Measurements from ENCODE around the gene HEY2. TPM values are rescaled to one million over a fixed set of nuclear protein-coding genes. Genes with fewer than 3 reads are reported as not detected.
"Not testable (repeated sequence)": the region's sequence is repeated elsewhere in the genome, so short reads cannot be mapped to it uniquely, and the experiment has no call there.

Gene HEY2
- polyA plus RNA-seq, 2 of the 4 experiments (the other 2 are of a cell fraction) = 0.09 TPM; not detected in 1

DNA sequence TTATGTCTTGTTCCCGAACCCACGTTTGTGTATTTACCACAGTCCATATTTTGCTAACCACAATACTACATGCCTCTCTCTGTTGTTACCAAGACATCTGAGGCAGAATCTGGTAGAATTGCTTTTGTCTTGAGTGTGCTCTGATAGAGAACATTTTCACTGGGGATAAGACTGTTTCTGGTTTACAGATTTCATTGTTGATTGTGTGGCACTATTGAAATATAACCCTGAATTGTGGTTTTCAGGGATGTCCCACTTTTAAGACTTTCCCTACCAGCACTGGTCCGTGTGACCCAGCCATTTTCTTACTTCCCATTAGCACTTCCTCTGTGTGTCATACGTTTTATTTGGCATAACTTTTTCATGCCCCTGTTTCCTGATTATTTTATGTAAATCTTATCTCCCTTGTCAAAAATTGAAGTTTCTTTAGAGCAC, 53.5 kb downstream of the HEY2 start:
- 83% methylated on average over 4 of the region's 4 CpGs for WGBS (ENCODE audit: missing lambda C conversion rate)
- FAIRE-seq (no peak), ATAC-seq (no peak), DNase-seq (ENCODE audit: low read depth in 1 of 2, low spot score in 1 of 2) (no peak)
- Histone ChIP-seq H3K4me3 (no peak overlapping the region), H3K27ac (no peak overlapping the region), H3K4me2 (no peak overlapping the region), H3K4me1 (peaks cover 24% of the 10 kb centered on the region; the same call in 1 of the 3 replicates), H3K9me3 (no peaks in the 10 kb centered on the region)
- ChIA-PET CTCF (no interaction called here), POLR2A (no interaction called here)
- no peak for TF ChIP-seq FOXS1 (CRISPR knock-in tag; IDR thresholded peaks at IDR 0.05)
- no peak for TF ChIP-seq MAFK (IDR thresholded peaks at IDR 0.05; ENCODE audit: partially characterized antibody)
- TF ChIP-seq TFCP2L1 (CRISPR knock-in tag; IDR thresholded peaks at IDR 0.05) = no peak

DNA sequence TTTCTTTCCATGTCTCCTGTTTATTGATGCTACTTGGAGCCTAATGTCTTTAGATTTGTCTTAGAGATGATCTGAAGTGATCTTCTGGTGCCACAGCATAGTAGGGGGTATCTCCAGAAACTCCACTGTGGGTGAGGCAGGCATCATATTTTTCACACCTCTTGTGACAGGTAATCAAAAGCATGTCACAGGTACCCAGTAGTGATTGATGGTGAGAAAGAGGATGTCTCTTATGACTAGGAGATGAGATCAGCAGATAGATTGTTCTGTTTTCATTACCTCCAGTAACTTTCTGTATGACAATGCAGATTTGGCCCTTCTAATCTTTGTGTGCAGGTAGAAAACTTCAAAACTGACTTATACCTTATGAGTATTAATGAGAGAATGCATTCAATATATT, 54.8 kb downstream of the HEY2 start:
- Histone ChIP-seq H3K4me2 (no peak overlapping the region), H3K9me3 (no peaks in the 10 kb centered on the region), H3K27ac (no peak overlapping the region), H3K4me3 (no peak overlapping the region), H3K4me1 (peaks cover 14% of the 10 kb centered on the region; the same call in 1 of the 3 replicates)
- TF ChIP-seq EHF (CRISPR knock-in tag; IDR thresholded peaks at IDR 0.05) = no peak
- no peak for TF ChIP-seq CHD2 (IDR thresholded peaks at IDR 0.05; ENCODE audit: low read length, partially characterized antibody)
- no peak for TF ChIP-seq ZNF302 (CRISPR knock-in tag; IDR thresholded peaks at IDR 0.05)
- ChIA-PET CTCF (no interaction called here), POLR2A (no interaction called here)
- no peak for FAIRE-seq
- ATAC-seq = no peak
- DNase-seq (ENCODE audit: low read depth in 1 of 2, low spot score in 1 of 2) = no peak

DNA sequence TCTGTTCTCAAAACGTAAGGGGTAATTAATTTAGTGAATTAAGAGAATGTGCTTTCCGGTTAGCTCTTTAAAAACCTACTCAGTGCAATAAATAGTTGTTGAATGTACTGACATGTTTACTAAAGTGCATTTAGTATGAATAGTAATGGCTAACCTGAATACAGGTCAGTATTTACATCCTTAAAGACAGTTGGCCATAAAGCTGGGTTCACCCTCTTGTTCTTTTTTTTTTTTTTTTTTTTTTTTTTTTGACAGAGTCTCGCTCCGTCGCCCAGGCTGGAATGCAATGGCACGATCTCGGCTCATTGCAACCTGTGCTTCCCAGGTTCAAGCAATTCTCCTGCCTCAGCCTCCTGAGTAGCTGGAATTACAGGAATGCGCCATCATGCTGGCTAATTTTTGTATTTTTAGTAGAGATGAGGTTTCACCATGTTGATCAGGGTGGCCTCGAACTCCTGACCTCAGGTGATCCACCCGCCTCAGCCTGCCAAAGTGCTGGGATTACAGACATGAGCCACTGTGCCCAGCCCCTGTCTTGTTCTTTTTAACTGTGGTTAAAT, 55.5 kb downstream of the HEY2 start:
- WGBS (ENCODE audit: missing lambda C conversion rate) = 93% methylated on average over 10 of the region's 10 CpGs
- CTCF ChIA-PET; FAIRE-seq; H3K4me2 ChIP-seq; DNase-seq (ENCODE audit: low read depth in 1 of 2, low spot score in 1 of 2); POLR2A ChIA-PET; ATAC-seq; H3K27ac ChIP-seq; H3K9me3 ChIP-seq; H3K4me3 ChIP-seq: not testable (repeated sequence)
- peaks cover 16% of the 10 kb centered on the region; the same call in 2 of the 3 replicates for H3K4me1 ChIP-seq

DNA sequence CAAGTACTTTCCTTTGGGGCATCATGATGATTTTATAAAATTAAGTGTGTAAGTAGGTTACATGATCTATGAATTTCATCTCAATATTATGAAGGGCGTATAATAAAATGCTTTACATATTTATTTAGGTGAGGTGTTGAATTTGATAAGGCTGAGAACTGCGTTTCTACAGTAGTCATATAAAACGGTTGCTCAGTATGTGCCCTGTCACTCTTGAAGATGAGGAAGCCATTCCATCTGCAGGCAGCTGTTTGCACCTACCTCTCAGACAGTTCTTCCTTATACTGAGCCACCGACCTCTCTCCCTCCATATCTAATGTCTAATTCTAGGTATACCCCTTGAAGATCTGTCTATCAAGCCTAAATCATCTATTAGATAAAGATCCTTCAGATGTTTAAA, 57.4 kb downstream of the HEY2 start:
- 87% methylated on average over 4 of the region's 4 CpGs for WGBS (ENCODE audit: missing lambda C conversion rate)
- POLR2A ChIA-PET = no interaction called here
- Histone ChIP-seq H3K4me1 (peaks cover 25% of the 10 kb centered on the region), H3K4me3 (no peak overlapping the region), H3K9me3 (no peaks in the 10 kb centered on the region), H3K4me2 (no peak overlapping the region), H3K27ac (no peak overlapping the region)
- no peak for ATAC-seq
- no peak for FAIRE-seq
- CTCF ChIA-PET = interaction anchor here (1.2 to 1.4 kb wide), 2 partner anchors 16 to 146 kb away, joined by 3 to 6 read pairs; partner anchors contain the start of gene NCOA7
- DNase-seq (ENCODE audit: low read depth in 1 of 2, low spot score in 1 of 2) = no peak
- TF ChIP-seq CEBPB (IDR thresholded peaks at IDR 0.05) = no peak
- TF ChIP-seq NPAS2 (CRISPR knock-in tag; IDR thresholded peaks at IDR 0.05; ENCODE audit: borderline replicate concordance) = no peak
- no peak for TF ChIP-seq MAFK (IDR thresholded peaks at IDR 0.05; ENCODE audit: partially characterized antibody)
- TF ChIP-seq FOSL2 (IDR thresholded peaks at IDR 0.05) = no peak
- TF ChIP-seq FOSL2 (CRISPR knock-in tag; IDR thresholded peaks at IDR 0.05) = no peak
- TF ChIP-seq BHLHE40 (IDR thresholded peaks at IDR 0.05; ENCODE audit: low read depth, low read length) = no peak
- TF ChIP-seq, protein P1, sequence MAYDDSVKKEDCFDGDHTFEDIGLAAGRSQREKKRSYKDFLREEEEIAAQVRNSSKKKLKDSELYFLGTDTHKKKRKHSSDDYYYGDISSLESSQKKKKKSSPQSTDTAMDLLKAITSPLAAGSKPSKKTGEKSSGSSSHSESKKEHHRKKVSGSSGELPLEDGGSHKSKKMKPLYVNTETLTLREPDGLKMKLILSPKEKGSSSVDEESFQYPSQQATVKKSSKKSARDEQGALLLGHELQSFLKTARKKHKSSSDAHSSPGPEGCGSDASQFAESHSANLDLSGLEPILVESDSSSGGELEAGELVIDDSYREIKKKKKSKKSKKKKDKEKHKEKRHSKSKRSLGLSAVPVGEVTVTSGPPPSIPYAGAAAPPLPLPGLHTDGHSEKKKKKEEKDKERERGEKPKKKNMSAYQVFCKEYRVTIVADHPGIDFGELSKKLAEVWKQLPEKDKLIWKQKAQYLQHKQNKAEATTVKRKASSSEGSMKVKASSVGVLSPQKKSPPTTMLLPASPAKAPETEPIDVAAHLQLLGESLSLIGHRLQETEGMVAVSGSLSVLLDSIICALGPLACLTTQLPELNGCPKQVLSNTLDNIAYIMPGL (CRISPR knock-in tag; IDR thresholded peaks at IDR 0.05; ENCODE audit: borderline replicate concordance) = no peak
- TF ChIP-seq, protein P2, sequence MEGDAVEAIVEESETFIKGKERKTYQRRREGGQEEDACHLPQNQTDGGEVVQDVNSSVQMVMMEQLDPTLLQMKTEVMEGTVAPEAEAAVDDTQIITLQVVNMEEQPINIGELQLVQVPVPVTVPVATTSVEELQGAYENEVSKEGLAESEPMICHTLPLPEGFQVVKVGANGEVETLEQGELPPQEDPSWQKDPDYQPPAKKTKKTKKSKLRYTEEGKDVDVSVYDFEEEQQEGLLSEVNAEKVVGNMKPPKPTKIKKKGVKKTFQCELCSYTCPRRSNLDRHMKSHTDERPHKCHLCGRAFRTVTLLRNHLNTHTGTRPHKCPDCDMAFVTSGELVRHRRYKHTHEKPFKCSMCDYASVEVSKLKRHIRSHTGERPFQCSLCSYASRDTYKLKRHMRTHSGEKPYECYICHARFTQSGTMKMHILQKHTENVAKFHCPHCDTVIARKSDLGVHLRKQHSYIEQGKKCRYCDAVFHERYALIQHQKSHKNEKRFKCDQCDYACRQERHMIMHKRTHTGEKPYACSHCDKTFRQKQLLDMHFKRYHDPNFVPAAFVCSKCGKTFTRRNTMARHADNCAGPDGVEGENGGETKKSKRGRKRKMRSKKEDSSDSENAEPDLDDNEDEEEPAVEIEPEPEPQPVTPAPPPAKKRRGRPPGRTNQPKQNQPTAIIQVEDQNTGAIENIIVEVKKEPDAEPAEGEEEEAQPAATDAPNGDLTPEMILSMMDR (IDR thresholded peaks at IDR 0.05) = no peak
- no peak for TF ChIP-seq HDAC2 (IDR thresholded peaks at IDR 0.05)
- no peak for TF ChIP-seq ZC3H11A (IDR thresholded peaks at IDR 0.05)
- no peak for TF ChIP-seq RCOR1 (IDR thresholded peaks at IDR 0.05; ENCODE audit: low read depth, low read length)
- no peak for TF ChIP-seq RAD21 (conservative IDR thresholded peaks at IDR 0.05 in 1 of 2, IDR thresholded peaks at IDR 0.05 in 1 of 2)
- no peak for TF ChIP-seq SREBF2 (IDR thresholded peaks at IDR 0.05)
- TF ChIP-seq, protein P3, sequence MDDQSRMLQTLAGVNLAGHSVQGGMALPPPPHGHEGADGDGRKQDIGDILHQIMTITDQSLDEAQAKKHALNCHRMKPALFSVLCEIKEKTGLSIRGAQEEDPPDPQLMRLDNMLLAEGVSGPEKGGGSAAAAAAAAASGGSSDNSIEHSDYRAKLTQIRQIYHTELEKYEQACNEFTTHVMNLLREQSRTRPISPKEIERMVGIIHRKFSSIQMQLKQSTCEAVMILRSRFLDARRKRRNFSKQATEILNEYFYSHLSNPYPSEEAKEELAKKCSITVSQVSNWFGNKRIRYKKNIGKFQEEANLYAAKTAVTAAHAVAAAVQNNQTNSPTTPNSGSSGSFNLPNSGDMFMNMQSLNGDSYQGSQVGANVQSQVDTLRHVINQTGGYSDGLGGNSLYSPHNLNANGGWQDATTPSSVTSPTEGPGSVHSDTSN (IDR thresholded peaks at IDR 0.05) = no peak
- TF ChIP-seq, protein P4, sequence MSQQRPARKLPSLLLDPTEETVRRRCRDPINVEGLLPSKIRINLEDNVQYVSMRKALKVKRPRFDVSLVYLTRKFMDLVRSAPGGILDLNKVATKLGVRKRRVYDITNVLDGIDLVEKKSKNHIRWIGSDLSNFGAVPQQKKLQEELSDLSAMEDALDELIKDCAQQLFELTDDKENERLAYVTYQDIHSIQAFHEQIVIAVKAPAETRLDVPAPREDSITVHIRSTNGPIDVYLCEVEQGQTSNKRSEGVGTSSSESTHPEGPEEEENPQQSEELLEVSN (IDR thresholded peaks at IDR 0.05; ENCODE audit: borderline replicate concordance, low read depth) = no peak
- TF ChIP-seq JUN (IDR thresholded peaks at IDR 0.05) = no peak
- TF ChIP-seq NR3C1 (IDR thresholded peaks at IDR 0.05) = no peak
- no peak for TF ChIP-seq EHF (CRISPR knock-in tag; IDR thresholded peaks at IDR 0.05)

Data from A549 (cell line).